ENCODE results near the gene TEAD2. TPM values are rescaled to one million over a fixed set of nuclear protein-coding genes. Genes with fewer than 3 reads are reported as not detected.

The TEAD2 gene
- total and polyA plus RNA-seq, 9 of the 15 experiments (the other 6 are each of a cell fraction or from before 2014, with no cell fraction given), result 1.6 to 27.0 (median 13.9) TPM

DNA sequence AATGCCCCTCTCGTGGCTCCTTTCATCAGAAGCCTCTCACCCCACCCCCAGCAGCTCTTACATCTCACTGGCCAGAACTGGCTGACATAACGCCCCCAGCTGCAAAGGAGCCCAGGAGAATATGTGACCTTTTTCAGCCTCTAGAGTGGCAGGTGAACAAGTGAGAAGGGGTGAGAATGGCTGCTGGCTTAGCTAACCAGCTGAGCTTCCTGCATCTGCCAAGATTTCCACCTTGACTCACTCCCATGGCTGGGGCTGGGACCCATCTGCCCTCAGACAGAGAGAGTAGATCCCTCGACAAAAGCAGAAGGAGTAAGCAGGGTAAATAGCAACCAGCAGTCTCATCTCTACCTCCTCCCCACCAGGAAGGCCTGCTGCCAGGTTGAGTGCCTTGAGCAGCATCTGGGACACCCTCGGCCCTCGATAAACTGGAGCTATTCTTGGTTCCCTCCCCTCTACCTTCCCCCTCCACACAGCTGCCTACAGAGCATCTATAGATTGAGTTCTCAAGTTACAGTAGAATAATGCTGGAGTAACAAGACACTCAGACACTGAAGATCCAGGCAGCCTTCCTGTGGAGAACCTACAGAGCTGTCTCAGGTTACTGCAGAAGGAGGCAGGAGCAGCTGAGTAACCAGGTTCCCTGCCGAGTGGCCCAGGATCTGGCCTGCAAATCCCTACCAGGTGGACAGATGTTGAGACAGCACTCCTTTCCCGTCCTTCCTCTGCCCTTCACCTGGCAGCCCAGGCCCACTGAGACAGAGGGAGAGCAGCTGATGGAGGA lies 41.4 kb upstream of the TEAD2 start (continued):
- TF ChIP-seq PHF21A (IDR thresholded peaks at IDR 0.05; ENCODE audit: borderline replicate concordance, low read depth), result no peak
- TF ChIP-seq, protein P1, sequence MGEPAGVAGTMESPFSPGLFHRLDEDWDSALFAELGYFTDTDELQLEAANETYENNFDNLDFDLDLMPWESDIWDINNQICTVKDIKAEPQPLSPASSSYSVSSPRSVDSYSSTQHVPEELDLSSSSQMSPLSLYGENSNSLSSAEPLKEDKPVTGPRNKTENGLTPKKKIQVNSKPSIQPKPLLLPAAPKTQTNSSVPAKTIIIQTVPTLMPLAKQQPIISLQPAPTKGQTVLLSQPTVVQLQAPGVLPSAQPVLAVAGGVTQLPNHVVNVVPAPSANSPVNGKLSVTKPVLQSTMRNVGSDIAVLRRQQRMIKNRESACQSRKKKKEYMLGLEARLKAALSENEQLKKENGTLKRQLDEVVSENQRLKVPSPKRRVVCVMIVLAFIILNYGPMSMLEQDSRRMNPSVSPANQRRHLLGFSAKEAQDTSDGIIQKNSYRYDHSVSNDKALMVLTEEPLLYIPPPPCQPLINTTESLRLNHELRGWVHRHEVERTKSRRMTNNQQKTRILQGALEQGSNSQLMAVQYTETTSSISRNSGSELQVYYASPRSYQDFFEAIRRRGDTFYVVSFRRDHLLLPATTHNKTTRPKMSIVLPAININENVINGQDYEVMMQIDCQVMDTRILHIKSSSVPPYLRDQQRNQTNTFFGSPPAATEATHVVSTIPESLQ (CRISPR knock-in tag; IDR thresholded peaks at IDR 0.05), result no peak
- no peak for TF ChIP-seq U2AF1 (optimal IDR thresholded peaks at IDR 0.05; ENCODE audit: low read depth, low read length)
- no peak for TF ChIP-seq KLF16 (IDR thresholded peaks at IDR 0.05)
- no peak for TF ChIP-seq PML (IDR thresholded peaks at IDR 0.05; ENCODE audit: low read length)
- TF ChIP-seq ZNF212 (CRISPR knock-in tag; IDR thresholded peaks at IDR 0.05), result no peak
- TF ChIP-seq MTA3 (IDR thresholded peaks at IDR 0.05; ENCODE audit: borderline replicate concordance), result no peak
- TF ChIP-seq, protein P2, sequence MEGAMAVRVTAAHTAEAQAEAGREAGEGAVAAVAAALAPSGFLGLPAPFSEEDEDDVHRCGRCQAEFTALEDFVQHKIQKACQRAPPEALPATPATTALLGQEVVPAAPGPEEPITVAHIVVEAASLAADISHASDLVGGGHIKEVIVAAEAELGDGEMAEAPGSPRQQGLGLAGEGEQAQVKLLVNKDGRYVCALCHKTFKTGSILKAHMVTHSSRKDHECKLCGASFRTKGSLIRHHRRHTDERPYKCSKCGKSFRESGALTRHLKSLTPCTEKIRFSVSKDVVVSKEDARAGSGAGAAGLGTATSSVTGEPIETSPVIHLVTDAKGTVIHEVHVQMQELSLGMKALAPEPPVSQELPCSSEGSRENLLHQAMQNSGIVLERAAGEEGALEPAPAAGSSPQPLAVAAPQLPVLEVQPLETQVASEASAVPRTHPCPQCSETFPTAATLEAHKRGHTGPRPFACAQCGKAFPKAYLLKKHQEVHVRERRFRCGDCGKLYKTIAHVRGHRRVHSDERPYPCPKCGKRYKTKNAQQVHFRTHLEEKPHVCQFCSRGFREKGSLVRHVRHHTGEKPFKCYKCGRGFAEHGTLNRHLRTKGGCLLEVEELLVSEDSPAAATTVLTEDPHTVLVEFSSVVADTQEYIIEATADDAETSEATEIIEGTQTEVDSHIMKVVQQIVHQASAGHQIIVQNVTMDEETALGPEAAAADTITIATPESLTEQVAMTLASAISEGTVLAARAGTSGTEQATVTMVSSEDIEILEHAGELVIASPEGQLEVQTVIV (CRISPR knock-in tag; IDR thresholded peaks at IDR 0.05; ENCODE audit: borderline replicate concordance), result no peak
- 0 out of 2 replicates have a peak, but pooled peaks have one; percentile 41 for TF ChIP-seq CTBP1 (IDR thresholded peaks at IDR 0.05; ENCODE audit: borderline replicate concordance)
- peak; percentile 61 for TF ChIP-seq CBFA2T3 (IDR thresholded peaks at IDR 0.05)
- TF ChIP-seq ZBTB1 (CRISPR knock-in tag; IDR thresholded peaks at IDR 0.05; ENCODE audit: borderline replicate concordance, low read depth), result no peak
- TF ChIP-seq ZNF24 (IDR thresholded peaks at IDR 0.05), result no peak
- no peak for TF ChIP-seq CREB3 (tag; conservative IDR thresholded peaks at IDR 0.05; ENCODE audit: low read depth)
- TF ChIP-seq, protein P3, sequence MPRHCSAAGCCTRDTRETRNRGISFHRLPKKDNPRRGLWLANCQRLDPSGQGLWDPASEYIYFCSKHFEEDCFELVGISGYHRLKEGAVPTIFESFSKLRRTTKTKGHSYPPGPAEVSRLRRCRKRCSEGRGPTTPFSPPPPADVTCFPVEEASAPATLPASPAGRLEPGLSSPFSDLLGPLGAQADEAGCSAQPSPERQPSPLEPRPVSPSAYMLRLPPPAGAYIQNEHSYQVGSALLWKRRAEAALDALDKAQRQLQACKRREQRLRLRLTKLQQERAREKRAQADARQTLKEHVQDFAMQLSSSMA (CRISPR knock-in tag; IDR thresholded peaks at IDR 0.05), result no peak
- TF ChIP-seq, protein P4, sequence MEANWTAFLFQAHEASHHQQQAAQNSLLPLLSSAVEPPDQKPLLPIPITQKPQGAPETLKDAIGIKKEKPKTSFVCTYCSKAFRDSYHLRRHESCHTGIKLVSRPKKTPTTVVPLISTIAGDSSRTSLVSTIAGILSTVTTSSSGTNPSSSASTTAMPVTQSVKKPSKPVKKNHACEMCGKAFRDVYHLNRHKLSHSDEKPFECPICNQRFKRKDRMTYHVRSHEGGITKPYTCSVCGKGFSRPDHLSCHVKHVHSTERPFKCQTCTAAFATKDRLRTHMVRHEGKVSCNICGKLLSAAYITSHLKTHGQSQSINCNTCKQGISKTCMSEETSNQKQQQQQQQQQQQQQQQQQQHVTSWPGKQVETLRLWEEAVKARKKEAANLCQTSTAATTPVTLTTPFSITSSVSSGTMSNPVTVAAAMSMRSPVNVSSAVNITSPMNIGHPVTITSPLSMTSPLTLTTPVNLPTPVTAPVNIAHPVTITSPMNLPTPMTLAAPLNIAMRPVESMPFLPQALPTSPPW (CRISPR knock-in tag; IDR thresholded peaks at IDR 0.05), result no peak
- no peak for TF ChIP-seq SNAPC5 (CRISPR knock-in tag; IDR thresholded peaks at IDR 0.05)
- peak; percentile 28 for TF ChIP-seq RBBP5 (IDR thresholded peaks at IDR 0.05; ENCODE audit: borderline replicate concordance, insufficient read depth, low read length, poor library complexity, severe bottlenecking)
- no peak for TF ChIP-seq NR1H2 (CRISPR knock-in tag; IDR thresholded peaks at IDR 0.05)

All from K562 (cell line).